UCSD-AML1 (cell line): ENCODE data around the gene SERPINB8.
A peak's percentile ranks its signal among the peaks of the same experiment; 100 is the strongest.
"Not testable (repeated sequence)": the region's sequence is repeated elsewhere in the genome, so short reads cannot be mapped to it uniquely, and the experiment has no call there.

Source experiments
- DNase-seq: peaks from one replicate; lab custom pipeline; 2025; ENCODE audit not compliant: unreplicated experiment; lab: John Stamatoyannopoulos, UW

SERPINB8 gene, protein sequence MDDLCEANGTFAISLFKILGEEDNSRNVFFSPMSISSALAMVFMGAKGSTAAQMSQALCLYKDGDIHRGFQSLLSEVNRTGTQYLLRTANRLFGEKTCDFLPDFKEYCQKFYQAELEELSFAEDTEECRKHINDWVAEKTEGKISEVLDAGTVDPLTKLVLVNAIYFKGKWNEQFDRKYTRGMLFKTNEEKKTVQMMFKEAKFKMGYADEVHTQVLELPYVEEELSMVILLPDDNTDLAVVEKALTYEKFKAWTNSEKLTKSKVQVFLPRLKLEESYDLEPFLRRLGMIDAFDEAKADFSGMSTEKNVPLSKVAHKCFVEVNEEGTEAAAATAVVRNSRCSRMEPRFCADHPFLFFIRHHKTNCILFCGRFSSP

GRCh38 chr18:63969942-63970808, at the start of gene SERPINB8:
Gene SERPINB8 (plus strand): TSS chr18:63970081. CDS start chr18:63978309, 8,228 bp downstream.
- DNase-seq = peak; percentile 32

GRCh38 chr18:63922049-63922448, 47.8 kb upstream of the SERPINB8 start:
- no peak for DNase-seq

DNA sequence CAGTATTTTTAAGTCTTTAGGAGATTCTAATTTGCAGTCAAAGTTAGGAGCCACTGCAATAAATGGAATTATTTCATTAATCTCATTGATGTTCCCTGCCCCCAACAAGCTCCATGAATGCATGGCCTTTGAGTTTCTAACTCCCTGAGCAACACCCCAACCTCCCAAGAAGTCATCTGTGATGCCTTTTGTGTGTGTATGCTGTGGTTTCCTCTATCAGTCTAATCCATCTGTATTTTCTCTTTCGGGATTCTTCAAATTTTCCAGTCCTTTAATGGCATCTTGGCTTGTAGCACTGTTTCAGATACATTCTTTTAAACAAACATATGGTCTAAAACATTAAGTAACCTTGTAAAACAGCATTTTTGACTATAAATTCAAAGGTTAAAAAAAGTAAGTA, 45.3 kb upstream of the SERPINB8 start:
- no peak for DNase-seq

DNA sequence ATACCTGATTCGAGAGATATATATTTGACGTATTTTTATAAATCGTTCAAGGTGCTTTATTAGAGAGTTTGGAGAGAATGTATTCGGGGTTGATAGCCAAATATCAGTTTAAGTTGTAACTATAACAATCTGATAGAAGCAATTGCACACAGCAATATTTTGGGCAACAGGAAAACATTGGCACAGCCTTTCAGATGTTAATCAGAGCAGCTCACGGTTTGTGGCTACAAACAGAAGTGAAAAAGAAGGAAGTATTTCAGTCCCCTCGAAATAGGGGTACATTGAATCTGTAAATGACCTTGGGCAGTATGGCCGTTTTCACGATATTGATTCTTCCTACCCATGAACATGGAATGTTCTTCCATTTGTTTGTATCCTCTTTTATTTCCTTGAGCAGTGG, 41.5 kb upstream of the SERPINB8 start:
- DNase-seq = no peak

GRCh38 chr18:63929369-63929768, 40.5 kb upstream of the SERPINB8 start:
- DNase-seq = not testable (repeated sequence)

DNA sequence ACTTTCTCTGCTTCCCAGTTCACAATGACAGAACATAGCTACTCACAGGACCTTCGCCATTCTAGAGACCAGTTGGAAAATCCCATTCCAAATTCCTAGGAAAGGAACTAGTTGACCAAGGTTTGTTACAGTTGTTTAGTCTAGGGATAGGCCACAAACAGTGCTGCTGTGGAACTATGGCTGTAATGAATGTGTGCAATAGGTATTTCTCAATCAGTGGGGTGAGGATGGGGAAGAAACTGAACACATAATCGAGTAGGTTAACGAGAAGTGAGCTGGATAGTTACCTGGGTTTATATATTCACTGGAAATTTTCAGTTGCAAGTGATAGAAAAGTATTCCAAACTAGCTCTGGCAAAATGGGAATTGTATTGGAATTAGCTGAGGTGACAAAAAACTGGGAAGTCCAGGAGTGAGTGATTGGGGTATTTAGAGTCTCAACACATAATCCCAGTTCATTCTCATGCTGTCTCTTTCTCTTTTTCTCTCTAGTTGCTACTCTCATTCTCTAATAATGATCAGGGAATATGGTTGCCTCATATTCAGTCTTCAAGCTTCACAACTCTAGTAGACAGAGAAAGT, 39.0 kb upstream of the SERPINB8 start:
- no peak for DNase-seq

DNA sequence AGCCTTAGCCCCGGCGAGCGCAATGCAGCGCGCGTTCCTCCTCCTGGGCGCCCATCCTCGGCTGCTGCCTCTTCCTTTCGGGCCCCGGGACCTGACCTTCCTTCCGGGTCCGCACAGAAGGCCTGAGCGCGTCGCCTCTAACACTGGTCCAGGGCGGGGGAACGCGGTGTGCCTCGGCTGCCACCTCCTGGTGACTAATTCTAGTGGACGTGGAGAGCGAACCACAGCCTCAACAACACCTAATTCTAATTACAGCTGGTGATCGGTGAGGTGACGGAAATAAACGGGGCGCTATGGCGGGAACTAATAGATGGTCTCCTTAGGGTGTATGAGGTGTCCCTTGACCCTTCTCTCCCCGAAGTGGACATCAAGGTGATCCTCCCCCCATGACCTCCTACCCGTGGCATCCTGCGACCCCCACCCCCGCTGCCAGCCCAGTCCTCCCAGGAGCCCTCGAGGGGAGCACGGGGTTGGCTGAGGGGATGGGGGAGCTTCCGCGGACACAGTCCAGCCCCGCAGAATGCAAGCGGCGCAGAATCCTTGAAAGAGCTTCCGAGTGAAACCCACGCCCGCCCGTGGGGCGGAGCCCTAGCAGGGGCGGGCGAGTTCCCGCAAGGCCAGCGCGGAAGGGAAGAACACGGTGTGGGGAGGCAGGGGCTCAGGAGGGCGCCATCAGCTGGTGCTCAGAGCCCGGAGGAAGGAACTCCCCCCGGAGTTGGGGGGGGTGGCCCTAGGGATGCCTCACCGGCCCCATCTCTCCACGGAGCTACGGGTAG, 33.5 kb upstream of the SERPINB8 start:
- peak; percentile 80 for DNase-seq

GRCh38 chr18:63936932-63937393, 32.9 kb upstream of the SERPINB8 start:
- DNase-seq = no peak

GRCh38 chr18:63940008-63940407, 29.9 kb upstream of the SERPINB8 start:
- no peak for DNase-seq

DNA sequence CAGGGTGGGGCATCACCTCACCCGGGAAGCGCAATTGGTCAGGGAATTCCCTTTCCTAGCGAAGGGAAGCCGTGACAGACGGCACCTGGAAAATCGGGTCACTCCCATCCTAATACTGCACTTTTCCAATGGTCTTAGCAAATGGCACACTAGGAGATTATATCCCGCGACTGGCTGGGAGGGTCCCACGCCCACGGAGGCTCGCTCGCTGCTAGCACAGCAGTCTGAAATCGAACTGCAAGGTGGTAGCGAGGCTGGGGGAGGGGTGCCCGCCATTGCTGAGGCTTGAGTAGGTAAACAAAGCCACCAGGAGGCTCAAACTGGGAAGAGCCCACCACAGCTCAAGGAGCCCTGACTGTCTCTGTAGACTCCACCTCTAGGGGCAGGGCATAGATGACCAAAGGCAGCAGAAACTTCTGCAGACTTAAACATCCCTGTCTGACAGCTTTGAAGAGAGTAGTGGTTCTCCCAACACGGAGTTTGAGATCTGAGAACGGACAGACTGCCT, 29.3 kb upstream of the SERPINB8 start:
- not testable (repeated sequence) for DNase-seq

DNA sequence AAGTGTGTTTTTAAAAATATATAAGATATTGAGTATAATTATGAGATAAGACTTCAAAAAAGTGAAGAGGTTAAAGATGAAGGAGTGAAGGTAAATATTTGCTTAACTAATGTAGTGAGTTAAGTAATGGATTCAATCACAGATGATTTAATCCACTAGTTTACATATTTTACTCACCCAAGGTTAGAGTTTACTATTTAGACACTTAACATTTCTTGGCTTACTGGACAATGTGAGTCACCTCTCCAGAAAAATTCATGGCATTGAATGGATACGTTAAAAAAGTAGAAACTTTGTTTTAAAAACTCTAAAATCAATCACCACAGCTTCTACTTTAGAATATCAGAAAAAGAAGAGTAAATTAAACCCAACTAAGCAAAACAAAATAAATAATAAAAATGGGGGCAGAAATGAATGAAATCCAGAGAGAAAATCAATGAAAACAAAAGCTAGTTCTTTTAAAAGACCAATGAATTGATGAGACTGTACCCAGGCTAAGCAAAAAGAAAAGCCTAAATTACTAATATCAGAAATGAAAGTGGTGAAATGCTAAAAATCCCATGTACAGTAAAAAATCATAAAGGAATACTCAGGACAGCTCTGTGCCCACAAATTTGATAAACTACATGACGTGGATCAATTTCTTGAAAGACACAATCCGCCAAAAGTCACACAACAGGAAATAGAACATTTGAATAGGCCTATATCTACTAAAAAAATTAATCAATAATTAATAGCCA, 22.7 kb upstream of the SERPINB8 start:
- no peak for DNase-seq

GRCh38 chr18:63949068-63949737, 20.7 kb upstream of the SERPINB8 start, which contains the start of gene HMSD:
Gene HMSD (plus strand): TSS chr18:63949301. CDS start chr18:63953456, 4,155 bp downstream.
- no peak for DNase-seq

- DNase-seq = no peak
These were observed 18.6 kb upstream of the SERPINB8 start for GRCh38 chr18:63951302-63951705.

- DNase-seq = no peak
These were observed 16.1 kb upstream of the SERPINB8 start for GRCh38 chr18:63953811-63954210.

DNA sequence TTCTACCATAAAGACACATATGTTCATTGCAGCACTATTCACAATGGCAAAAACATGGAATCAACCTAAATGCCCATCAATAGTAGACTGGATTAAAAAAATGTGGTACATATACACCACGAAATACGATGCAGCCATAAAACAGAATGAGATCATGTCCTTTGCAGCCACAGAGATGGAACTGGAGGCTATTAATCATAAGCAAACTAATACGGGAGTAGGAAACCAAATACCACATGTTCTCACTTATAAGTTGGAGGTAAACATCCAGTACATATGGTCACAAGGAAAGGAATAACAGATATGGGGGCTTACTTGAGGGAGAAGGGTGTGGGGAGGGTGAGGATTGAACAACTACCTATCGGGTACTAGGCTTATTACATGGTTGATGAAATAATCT, 13.1 kb upstream of the SERPINB8 start:
- DNase-seq = no peak

DNA sequence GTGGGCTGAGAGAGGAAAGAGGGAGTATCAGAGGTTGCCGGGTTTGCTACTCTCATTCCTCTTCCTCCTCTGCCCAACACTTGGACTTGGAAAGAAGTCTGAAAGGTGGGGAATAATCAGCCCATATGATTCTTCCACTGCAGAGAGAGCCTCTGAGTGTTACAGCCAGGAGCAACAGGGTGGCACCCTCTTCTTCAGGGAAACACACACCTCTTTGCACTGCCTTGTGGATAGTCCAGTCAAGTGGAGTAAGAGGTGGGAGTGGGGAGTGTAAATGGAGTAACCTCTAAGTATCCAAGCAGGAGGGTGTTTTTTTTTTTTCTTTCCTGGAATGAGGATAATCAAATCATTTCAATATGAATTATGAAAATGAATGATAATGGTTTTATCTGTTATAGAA, 9.0 kb upstream of the SERPINB8 start:
- no peak for DNase-seq

DNA sequence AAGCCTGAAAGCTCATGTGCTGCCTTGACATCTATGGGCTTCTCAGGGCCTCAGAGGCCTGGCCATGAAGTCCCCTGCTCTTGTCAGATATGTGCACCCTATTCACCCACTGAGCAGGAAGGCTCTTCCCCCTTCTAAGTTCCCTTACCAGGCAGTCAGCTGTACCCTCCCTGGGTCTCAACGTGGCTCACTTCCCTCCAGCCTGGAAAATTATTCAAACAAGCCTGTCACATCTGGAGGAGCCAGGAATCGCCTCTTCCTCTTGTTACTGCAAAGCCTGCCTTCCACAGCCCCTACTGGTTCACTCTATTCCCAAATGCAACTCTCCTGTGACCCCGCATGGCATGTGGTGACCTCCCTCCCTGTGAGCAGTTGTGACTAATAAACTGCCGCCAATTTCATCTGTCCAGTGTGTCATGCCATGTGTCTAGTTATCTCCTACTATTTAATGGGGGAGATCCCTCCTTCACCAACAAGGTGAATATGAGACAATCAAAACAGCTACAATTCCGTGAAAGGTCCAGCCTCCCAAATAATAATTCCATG, 8.4 kb upstream of the SERPINB8 start:
- DNase-seq = no peak

DNA sequence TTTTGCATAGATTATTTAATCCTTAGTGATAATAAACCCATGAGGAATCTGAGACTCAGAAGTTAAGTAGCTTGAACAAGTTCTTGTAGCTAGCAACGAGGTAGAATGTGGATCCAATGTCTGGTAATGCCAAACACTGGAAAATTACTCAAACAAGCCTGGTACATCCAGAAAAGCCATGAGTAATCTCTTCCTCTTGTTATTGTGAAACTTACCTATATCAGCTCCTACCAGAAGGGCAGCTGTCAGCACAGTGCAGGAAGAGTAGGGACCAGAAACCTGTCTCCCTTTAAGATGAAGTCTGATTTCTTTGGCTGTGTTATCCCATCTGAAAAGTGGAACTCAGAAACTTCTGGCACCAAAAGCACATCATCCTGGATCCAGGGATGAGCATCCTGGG, 7.7 kb upstream of the SERPINB8 start:
- DNase-seq = no peak
